ENCODE measurements around the gene ATG4D. TPM values are rescaled to one million over a fixed set of nuclear protein-coding genes. Genes with fewer than 3 reads are reported as not detected.

The ATG4D gene
- total and polyA plus RNA-seq, 5 donors = 45.1 to 54.0 (median 48.4) TPM

DNA sequence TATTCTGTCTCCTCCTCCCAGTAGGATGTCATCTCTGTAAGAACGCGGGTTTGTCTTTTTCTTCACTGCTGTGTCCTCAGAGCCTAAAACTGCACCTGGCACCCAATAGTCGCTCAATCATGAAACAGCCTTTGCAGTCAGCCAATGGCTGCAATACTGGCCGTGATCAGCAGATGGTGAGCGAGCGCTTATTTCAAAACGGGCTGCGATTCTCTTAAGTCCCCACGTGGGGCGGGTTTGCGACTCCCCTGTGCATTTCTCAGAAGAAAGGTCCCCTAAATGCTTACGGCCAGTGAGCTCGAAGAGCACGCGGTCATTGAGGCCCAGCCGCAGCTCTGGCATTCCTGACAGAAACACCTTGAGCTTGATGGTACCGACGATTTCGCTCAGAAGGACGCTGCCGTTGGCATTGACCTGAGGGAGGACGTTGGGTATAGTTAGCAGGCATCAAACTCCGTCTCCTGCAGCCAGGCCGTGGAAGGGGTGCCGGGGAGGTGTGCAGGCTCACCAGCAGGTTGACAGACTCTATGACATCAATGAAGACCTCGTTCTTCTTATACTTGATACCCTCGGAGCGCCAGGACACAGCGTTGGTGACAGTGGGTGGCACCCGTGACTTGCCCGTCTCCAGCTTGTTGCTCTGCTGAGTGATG is 37.4 kb downstream of the ATG4D start:
- peak; percentile 83 to 84 for ATAC-seq
- DNase-seq = peak; percentile 86 to 96 (median 93)
- Histone ChIP-seq H3K27me3 (ENCODE audit: control insufficient read depth, insufficient read depth) (no peaks in the 10 kb centered on the region), H3K9me3 (ENCODE audit: control insufficient read depth, low read length) (no peaks in the 10 kb centered on the region), H3K27ac (ENCODE audit: low read length) (no peak overlapping the region), H3K4me1 (ENCODE audit: control insufficient read depth, insufficient read depth, low read length) (no peaks in the 10 kb centered on the region), H3K4me3 (ENCODE audit: low read length) (no peak overlapping the region)
- 22% methylated on average over 31 of the region's 31 CpGs for WGBS
- intact Hi-C loops (cut with DNase I) = loop anchor here (1.0 to 5.0 kb wide), 5 partner anchors 63 to 121 kb away; partner anchors contain the start of gene QTRT1 (in 1 of the 4)

DNA sequence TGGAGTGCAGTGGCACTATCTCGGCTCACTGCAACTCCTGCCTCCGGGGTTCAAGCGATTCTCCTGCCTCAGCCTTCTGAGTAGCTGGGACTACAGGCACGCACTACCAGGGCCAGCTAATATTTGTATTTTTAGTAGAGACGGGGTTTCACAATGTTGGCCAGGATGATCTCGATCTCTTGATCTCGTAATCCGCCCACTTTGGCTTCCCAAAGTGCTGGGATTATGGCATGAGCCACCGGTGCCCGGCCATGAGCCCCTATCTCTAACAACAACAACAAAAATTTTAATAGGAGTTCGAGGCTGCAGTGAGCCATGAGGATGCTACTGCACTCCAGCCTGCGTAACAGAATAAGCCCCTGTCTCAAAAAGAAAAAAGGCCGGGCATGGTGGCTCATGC is 38.4 kb downstream of the ATG4D start:
- H3K27me3 ChIP-seq (ENCODE audit: control insufficient read depth, insufficient read depth) = no peaks in the 10 kb centered on the region
- H3K27ac ChIP-seq (ENCODE audit: low read length) = no peak overlapping the region
- H3K4me1 ChIP-seq (ENCODE audit: control insufficient read depth, insufficient read depth, low read length) = no peaks in the 10 kb centered on the region
- intact Hi-C loops (cut with DNase I) = loop anchor here in 2 of 4 donors (5.0 kb wide), 2 partner anchors 115 to 120 kb away; partner anchors contain the start of gene QTRT1 (in 1 of the 2)
- ATAC-seq (no peak), DNase-seq (peak in 1 of 3 donors; percentile 10)
- 87% methylated on average over 13 of the region's 13 CpGs for whole genome bisulfite sequencing
- H3K9me3 ChIP-seq (ENCODE audit: control insufficient read depth, low read length) = no peaks in the 10 kb centered on the region
- no peak overlapping the region for H3K4me3 ChIP-seq (ENCODE audit: low read length)

DNA sequence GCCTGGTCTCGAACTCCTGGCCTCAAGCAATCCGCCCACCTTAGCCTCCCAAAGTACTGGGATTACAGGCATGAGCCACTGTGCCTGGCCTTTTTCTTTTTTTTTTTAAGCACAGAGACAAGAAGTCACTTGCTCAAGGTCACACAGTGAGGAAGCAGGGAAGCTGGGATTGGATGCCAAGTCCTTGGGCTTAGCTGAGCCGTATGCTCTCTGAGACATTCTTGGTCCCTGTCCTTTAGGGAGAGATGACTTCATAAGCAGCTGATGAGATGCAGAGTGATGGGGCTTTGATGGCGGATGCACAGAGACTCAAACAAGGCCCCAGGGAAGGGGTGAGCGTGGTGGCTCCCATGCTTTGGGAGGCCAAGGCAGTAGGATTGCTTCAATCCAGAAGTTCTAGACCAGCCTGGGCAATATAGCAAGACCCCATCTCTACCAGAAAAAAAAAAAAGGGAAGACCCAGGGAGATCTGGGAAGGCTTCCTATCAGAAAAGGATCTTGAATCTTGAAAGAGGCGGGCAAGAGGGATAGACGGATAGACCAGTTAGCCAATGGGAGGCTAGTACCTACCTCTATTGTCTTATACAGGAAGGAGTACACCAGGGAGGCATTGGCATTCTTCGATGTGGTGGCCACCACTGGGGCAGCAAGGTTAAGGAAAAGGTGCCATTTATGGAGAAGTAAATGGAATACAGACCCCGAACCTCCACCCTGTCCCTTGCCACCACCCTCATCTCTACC is 39.5 kb downstream of the ATG4D start:
- WGBS = 78% methylated on average over 9 of the region's 9 CpGs
- ATAC-seq = no peak
- H3K4me3 ChIP-seq (ENCODE audit: low read length) = no peak overlapping the region
- no peaks in the 10 kb centered on the region for H3K4me1 ChIP-seq (ENCODE audit: control insufficient read depth, insufficient read depth, low read length)
- no peaks in the 10 kb centered on the region for H3K27me3 ChIP-seq (ENCODE audit: control insufficient read depth, insufficient read depth)
- intact Hi-C loops (cut with DNase I) = loop anchor here in 2 of 4 donors (5.0 kb wide), 2 partner anchors 114 to 119 kb away; partner anchors contain the start of gene QTRT1 (in 1 of the 2)
- no peak overlapping the region for H3K27ac ChIP-seq (ENCODE audit: low read length)
- no peak for DNase-seq
- H3K9me3 ChIP-seq (ENCODE audit: control insufficient read depth, low read length) = no peaks in the 10 kb centered on the region

DNA sequence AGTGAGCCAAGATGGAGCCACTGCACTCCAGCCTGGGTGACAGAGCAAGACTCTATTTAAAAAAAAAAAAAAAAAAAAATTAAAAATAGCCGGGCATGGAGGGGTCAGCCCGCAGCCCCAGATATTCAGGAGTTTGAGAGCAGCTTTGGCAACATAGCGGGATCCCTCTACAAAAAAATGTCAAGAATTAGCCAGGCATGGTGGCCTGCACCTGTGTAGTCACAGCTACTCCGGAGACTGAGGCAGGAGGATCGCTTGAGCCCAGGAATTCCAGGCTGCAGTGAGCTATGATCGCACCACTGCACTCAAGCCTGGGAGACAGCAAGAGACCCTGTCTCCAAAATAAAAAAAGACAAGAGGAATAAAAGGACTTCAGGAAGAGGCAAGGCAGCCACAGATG is 42.7 kb downstream of the ATG4D start:
- WGBS = 81% methylated on average over 6 of the region's 6 CpGs
- Histone ChIP-seq H3K27ac (ENCODE audit: low read length) (no peak overlapping the region), H3K9me3 (ENCODE audit: control insufficient read depth, low read length) (no peaks in the 10 kb centered on the region), H3K4me1 (ENCODE audit: control insufficient read depth, insufficient read depth, low read length) (no peaks in the 10 kb centered on the region), H3K27me3 (ENCODE audit: control insufficient read depth, insufficient read depth) (no peaks in the 10 kb centered on the region), H3K4me3 (ENCODE audit: low read length) (no peak overlapping the region)
- DNase-seq (peak in 1 of 3 donors; percentile 4), ATAC-seq (no peak)
- intact Hi-C loops (cut with DNase I) = no loop called here

DNA sequence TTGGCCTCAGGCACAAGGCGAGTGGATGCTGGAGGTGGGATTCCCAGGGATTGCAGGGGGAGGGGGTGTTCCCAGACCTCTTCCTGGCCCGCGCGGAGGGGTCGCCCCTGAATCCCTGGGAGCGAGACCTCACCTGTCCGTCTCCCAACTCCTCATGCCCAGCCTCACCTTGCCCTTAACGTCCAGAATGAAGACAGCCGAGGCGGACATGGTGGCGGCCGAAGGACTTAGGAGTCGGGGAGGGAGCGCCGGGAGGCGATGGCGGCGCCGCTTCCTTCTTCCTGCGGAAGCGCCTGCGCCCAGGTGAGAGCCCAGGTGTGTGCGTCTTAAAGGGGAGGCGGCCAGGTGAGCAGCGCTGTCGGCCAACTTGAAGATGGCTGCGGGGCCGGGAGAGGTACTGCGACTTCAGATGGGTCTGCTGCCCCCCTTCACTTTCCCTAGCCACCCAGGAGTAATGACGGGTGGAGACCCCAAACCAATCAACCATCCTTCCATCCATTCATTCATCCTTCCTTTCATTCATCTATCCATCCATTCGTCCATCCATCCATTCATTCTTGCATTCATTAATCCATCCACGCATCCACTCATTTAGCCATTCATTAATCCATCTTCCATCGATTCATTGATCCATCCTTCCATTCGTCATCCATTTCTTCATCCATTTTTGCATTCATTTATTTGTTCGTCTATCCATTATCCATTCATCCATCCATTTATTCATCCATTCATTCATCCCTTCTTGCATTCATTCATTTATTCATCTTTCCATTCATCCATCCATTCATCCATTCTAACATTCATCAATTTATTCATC is 43.5 kb downstream of the ATG4D start, which contains the start of gene AP1M2:
AP1M2 (minus strand) TSS at position 291 of the 817 bp plus-strand sequence; CDS start at position 210, 81 bp downstream.
- Histone ChIP-seq H3K27ac (ENCODE audit: low read length) (no peak within 1 kb of the TSS), H3K9me3 (ENCODE audit: control insufficient read depth, low read length) (no peaks in the 10 kb centered on the region), H3K4me3 (ENCODE audit: low read length) (no peak within 1 kb of the TSS), H3K27me3 (ENCODE audit: control insufficient read depth, insufficient read depth) (no peaks in the 10 kb centered on the region), H3K4me1 (ENCODE audit: control insufficient read depth, insufficient read depth, low read length) (no peaks in the 10 kb centered on the region)
- DNase-seq (peak in 1 of 3 donors; percentile 37), ATAC-seq (no peak)
- 20% methylated on average over 35 of the region's 35 CpGs for WGBS
- intact Hi-C loops (cut with DNase I) = no loop called here

DNA sequence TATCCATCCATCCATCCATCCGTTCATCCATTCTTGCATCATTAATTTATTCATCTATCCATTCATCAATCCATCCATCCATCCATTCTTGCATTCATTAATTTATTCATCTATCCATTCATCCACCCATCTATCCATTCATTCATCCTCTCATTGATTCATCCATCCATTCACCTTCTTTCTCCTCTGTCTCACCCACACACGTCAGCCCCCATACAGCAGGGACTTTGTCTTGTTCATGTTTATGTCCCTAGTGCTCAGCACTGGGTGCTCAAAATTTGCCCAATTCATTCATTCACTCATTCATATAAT is 44.1 kb downstream of the ATG4D start:
- Histone ChIP-seq H3K4me3 (ENCODE audit: low read length) (no peak overlapping the region), H3K27ac (ENCODE audit: low read length) (no peak overlapping the region), H3K27me3 (ENCODE audit: control insufficient read depth, insufficient read depth) (no peaks in the 10 kb centered on the region), H3K9me3 (ENCODE audit: control insufficient read depth, low read length) (no peaks in the 10 kb centered on the region), H3K4me1 (ENCODE audit: control insufficient read depth, insufficient read depth, low read length) (no peaks in the 10 kb centered on the region)
- 86% methylated on average over 2 of the region's 2 CpGs for WGBS
- ATAC-seq = no peak
- DNase-seq = no peak
- intact Hi-C loops (cut with DNase I) = no loop called here

DNA sequence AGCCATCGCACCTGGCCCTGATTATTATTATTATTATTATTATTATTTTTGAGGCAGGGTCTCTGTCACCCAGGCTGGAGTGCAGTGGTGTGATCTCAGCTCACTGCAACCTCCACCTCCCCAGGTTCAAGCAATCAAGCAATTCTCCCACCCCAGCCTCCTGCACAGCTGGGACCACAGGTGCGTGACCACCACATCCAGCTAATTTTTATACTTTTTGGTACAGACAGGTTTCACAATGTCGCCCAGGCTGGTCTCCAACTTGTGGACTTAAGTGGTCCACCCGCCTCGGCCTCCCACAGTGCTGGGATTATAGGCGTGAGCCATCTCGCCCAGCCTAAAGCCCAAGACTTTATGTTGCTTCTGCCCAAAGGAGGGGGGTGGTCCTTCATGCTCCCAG is 49.4 kb downstream of the ATG4D start:
- Histone ChIP-seq H3K27me3 (ENCODE audit: control insufficient read depth, insufficient read depth) (no peaks in the 10 kb centered on the region), H3K4me3 (ENCODE audit: low read length) (no peak overlapping the region), H3K4me1 (ENCODE audit: control insufficient read depth, insufficient read depth, low read length) (no peaks in the 10 kb centered on the region), H3K9me3 (ENCODE audit: control insufficient read depth, low read length) (no peaks in the 10 kb centered on the region), H3K27ac (ENCODE audit: low read length) (no peak overlapping the region)
- DNase-seq (peak in 1 of 3 donors; percentile 47), ATAC-seq (no peak)
- WGBS = 92% methylated on average over 7 of the region's 7 CpGs
- intact Hi-C loops (cut with DNase I) = no loop called here

DNA sequence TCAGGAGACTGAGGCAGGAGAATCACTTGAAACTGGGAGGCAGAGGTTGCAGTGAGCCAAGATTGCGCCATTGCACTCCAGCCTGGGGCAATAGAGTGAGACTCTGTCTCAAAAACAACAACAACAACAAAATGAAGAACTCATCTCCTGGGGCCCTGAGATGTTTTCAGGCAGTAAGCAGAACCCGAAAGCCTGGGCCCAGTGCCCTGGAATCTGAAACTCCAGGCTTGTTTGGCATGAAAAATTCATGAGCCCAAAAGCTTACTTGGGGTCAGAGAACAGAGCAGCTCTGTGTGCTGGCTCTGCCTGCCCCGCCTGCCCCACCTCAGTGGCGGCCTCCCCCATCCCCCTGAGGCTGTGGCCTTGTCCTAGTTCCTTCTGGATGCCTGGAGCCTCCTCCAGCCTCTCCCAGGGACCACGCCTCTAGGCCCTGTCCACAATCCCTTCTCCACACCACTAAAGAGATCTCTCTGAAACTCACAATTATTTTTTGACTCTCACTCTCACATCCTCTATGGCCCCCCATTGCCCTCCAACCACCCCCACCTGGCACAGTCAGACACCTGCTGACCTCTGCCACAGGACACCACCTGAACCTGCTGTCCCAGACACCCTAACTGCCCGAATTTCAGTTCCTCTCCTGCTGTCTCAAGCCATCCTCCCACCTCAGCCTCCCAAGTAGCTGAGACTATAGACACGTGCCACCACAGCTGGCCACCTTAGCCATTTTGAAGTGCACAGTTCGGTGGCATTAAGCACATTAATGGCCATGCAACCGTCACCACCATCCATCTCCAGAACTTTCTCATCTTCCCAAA is 50.3 kb downstream of the ATG4D start:
- Histone ChIP-seq H3K9me3 (ENCODE audit: control insufficient read depth, low read length) (no peaks in the 10 kb centered on the region), H3K27ac (ENCODE audit: low read length) (peak overlapping the region; percentile 4), H3K4me1 (ENCODE audit: control insufficient read depth, insufficient read depth, low read length) (no peaks in the 10 kb centered on the region), H3K27me3 (ENCODE audit: control insufficient read depth, insufficient read depth) (no peaks in the 10 kb centered on the region), H3K4me3 (ENCODE audit: low read length) (no peak overlapping the region)
- intact Hi-C loops (cut with DNase I) = no loop called here
- peak; percentile 74 to 90 for ATAC-seq
- peak; percentile 53 to 85 (median 78) for DNase-seq
- WGBS = 66% methylated on average over 9 of the region's 9 CpGs

DNA sequence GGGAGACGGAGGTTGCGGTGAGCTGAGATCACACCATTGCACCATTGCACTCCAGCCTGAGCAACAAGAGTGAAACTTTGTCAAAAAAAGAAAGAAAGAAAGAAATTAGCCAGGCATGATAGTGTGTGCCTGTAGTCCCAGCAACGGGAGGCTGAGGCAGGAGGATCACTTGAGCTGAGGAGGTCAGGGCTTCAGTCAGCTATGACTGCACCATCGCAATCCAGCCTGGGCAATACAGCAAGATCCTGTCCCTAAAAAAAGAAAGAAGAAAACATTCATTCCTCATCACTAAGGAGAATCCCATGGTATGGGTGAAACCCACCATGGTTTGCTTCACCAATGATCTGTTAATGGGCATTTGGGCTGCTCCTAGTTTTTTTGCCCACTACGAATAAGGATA is 56.4 kb downstream of the ATG4D start:
- Histone ChIP-seq H3K4me3 (ENCODE audit: low read length) (no peak overlapping the region), H3K4me1 (ENCODE audit: control insufficient read depth, insufficient read depth, low read length) (peaks cover 4% of the 10 kb centered on the region), H3K9me3 (ENCODE audit: control insufficient read depth, low read length) (no peaks in the 10 kb centered on the region), H3K27ac (ENCODE audit: low read length) (no peak overlapping the region), H3K27me3 (ENCODE audit: control insufficient read depth, insufficient read depth) (no peaks in the 10 kb centered on the region)
- ATAC-seq (no peak), DNase-seq (peak in 1 of 3 donors; percentile 1)
- intact Hi-C loops (cut with DNase I) = no loop called here
- 94% methylated on average over 5 of the region's 5 CpGs for WGBS

DNA sequence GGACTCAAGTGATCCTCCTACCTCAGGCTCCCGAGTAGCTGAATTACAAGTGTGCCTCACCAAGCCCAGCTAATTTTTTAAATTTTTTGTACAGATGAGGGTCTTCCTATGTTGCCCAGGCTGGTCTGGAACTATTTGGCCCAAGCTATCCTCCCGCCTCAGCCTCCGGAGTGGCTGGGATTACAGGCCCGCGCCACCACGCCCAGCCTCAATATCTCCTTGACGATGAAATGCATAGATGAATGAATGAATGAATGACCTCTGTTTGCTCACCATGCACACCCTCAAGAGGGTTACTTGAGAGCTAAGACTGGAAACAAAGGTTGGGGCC is 58.3 kb downstream of the ATG4D start:
- no peaks in the 10 kb centered on the region for H3K9me3 ChIP-seq (ENCODE audit: control insufficient read depth, low read length)
- peaks cover 4% of the 10 kb centered on the region for H3K4me1 ChIP-seq (ENCODE audit: control insufficient read depth, insufficient read depth, low read length)
- no peak for DNase-seq
- intact Hi-C loops (cut with DNase I) = no loop called here
- 24% methylated on average over 7 of the region's 7 CpGs for WGBS
- H3K4me3 ChIP-seq (ENCODE audit: low read length) = no peak overlapping the region
- H3K27ac ChIP-seq (ENCODE audit: low read length) = peak overlapping the region; percentile 30
- ATAC-seq = no peak
- H3K27me3 ChIP-seq (ENCODE audit: control insufficient read depth, insufficient read depth) = no peaks in the 10 kb centered on the region

Measured in right cardiac atrium (tissue), 5 donors.